Nephron (organoid): Measurements from ENCODE around the gene KHK.
A peak's percentile ranks its signal among the peaks of the same experiment; 100 is the strongest.

ENCODE experiments used
- H3K27ac Mint-ChIP-seq, 3 experiments: 2 replicates each; pipeline ENCODE4 v1.8.0; 2020; ENCODE audit warnings: mixed read lengths in 3 of 3, mild to moderate bottlenecking in 2 of 3, moderate library complexity in 1 of 3
- H3K27me3 Mint-ChIP-seq: 2 replicates; pipeline ENCODE4 v1.8.0; 2021; ENCODE audit warnings: low read depth, mild to moderate bottlenecking, moderate library complexity, mixed read lengths
- H3K36me3 Mint-ChIP-seq: 2 replicates; pipeline ENCODE4 v1.8.0; 2020; ENCODE audit warnings: low read depth, mixed read lengths
- H3K4me1 Mint-ChIP-seq: 2 replicates; pipeline ENCODE4 v1.8.0; 2020; ENCODE audit warnings: mixed read lengths
- H3K4me3 Mint-ChIP-seq, 3 experiments: 2 replicates each; pipeline ENCODE4 v1.8.0; 2020; ENCODE audit warnings: mild to moderate bottlenecking in 3 of 3, mixed read lengths in 3 of 3, moderate library complexity in 2 of 3
- H3K9me3 Mint-ChIP-seq: 2 replicates; pipeline ENCODE4 v1.8.0; 2020; ENCODE audit warnings: mixed read lengths
- TF ChIP-seq, protein P1 (sequence below), 3 experiments: fragments of 200-600 bp; sonication (generic); IDR thresholded peaks; one replicate each; pipeline ENCODE4 v1.5.0; 2021; ENCODE audit warnings: antibody characterized with exemption in 3 of 3; ENCODE audit not compliant: unreplicated experiment in 3 of 3

The KHK gene

DNA sequence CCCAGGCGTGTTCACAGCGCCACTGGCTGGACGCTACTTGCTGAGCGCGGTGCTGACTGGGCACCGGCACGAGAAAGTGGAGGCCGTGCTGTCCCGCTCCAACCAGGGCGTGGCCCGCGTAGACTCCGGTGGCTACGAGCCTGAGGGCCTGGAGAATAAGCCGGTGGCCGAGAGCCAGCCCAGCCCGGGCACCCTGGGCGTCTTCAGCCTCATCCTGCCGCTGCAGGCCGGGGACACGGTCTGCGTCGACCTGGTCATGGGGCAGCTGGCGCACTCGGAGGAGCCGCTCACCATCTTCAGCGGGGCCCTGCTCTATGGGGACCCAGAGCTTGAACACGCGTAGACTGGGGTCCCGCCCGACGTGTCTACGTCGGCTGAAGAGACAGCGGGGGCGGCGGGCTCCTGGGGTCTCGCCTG is 891 bp upstream of the KHK start:
- peak overlapping the region; percentile 73 to 84 (median 76) for H3K4me3 Mint-ChIP-seq
- peaks cover 44% of the 10 kb centered on the region for H3K4me1 Mint-ChIP-seq
- H3K36me3 Mint-ChIP-seq: peaks cover 7% of the 10 kb centered on the region
- H3K27ac Mint-ChIP-seq: peak overlapping the region; percentile 54 to 82 (median 71)
- no peaks in the 10 kb centered on the region for H3K9me3 Mint-ChIP-seq
- peaks cover 16% of the 10 kb centered on the region for H3K27me3 Mint-ChIP-seq
- TF ChIP-seq, protein P1, sequence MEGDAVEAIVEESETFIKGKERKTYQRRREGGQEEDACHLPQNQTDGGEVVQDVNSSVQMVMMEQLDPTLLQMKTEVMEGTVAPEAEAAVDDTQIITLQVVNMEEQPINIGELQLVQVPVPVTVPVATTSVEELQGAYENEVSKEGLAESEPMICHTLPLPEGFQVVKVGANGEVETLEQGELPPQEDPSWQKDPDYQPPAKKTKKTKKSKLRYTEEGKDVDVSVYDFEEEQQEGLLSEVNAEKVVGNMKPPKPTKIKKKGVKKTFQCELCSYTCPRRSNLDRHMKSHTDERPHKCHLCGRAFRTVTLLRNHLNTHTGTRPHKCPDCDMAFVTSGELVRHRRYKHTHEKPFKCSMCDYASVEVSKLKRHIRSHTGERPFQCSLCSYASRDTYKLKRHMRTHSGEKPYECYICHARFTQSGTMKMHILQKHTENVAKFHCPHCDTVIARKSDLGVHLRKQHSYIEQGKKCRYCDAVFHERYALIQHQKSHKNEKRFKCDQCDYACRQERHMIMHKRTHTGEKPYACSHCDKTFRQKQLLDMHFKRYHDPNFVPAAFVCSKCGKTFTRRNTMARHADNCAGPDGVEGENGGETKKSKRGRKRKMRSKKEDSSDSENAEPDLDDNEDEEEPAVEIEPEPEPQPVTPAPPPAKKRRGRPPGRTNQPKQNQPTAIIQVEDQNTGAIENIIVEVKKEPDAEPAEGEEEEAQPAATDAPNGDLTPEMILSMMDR (IDR thresholded peaks at IDR 0.05; ENCODE audit: unreplicated experiment in 3 of 3): peak in 1 of 3 experiments; percentile 28

DNA sequence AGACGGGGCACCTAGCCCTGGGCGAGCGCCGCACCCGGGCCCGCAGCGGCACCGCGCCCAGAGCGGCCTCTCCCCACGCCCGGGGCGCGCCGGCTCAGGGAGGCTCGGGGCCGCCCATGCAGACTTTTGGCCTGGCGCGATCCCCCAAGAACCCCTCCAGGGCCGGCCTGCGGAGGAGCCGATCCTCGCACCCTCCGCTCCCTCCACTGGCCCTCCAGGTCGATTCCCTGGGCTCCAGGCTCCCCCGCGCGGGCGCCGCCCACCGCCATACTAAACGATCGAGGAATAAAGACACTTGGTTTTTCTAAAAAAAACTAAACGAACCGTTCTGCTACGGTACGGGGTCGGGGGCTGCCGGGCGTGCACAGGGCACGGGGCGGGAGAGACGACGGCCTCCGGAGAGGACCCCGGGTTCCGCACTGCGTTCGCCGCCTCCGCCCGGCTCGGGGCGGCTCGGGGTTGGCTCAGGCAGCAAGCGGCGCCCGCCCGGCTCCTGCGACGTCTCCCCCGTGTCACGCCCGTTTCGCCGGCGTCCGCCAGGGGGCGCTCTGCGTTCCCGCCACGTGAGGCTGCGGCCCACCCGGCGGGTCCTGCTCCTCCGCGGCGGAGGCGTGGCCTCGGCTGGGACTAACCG is 365 bp upstream of the KHK start:
- Mint-ChIP-seq H3K27me3 (peaks cover 15% of the 10 kb centered on the region), H3K36me3 (peaks cover 4% of the 10 kb centered on the region), H3K27ac (peak overlapping the region in 1 of 3 experiments; percentile 67), H3K9me3 (no peaks in the 10 kb centered on the region), H3K4me3 (peak overlapping the region; percentile 84 to 87 (median 86)), H3K4me1 (peaks cover 39% of the 10 kb centered on the region)
- TF ChIP-seq, protein P1 (IDR thresholded peaks at IDR 0.05; ENCODE audit: unreplicated experiment in 3 of 3): peak; percentile 93 to 95 (median 93)

DNA sequence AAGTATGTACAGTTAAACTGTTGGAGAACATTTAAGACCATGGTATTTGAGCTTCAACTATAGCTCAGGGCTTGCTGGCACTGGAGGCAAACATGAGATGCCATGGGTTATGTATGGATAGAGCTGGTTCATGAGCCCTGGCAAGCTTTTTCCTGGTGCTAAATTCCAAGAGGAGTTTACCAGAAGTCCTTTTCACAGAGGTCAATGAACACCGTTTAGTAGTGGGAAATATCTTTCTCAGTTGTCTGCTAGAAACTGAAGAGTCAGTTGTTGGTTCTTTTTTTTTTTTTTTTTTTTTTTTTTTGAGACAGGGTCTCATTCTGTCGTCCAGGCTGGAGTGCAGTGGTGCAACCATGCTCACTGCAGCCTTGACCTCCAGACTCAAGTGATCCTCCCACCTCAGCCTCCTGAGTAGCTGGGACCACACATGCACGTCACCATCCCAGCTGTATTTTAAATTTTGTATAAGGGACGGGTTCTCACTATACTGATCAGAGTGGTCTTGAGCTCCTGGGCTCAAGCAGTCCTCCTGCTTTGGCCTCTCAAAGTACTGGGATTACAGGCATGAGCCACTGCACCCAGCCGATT is 1.3 kb downstream of the KHK start:
- Mint-ChIP-seq H3K4me1 (peaks cover 33% of the 10 kb centered on the region), H3K27me3 (peaks cover 13% of the 10 kb centered on the region), H3K36me3 (no peaks in the 10 kb centered on the region), H3K4me3 (peak overlapping the region; percentile 82 to 85 (median 84)), H3K9me3 (no peaks in the 10 kb centered on the region), H3K27ac (no peak overlapping the region)
- TF ChIP-seq, protein P1 (IDR thresholded peaks at IDR 0.05; ENCODE audit: unreplicated experiment in 3 of 3): no peak

DNA sequence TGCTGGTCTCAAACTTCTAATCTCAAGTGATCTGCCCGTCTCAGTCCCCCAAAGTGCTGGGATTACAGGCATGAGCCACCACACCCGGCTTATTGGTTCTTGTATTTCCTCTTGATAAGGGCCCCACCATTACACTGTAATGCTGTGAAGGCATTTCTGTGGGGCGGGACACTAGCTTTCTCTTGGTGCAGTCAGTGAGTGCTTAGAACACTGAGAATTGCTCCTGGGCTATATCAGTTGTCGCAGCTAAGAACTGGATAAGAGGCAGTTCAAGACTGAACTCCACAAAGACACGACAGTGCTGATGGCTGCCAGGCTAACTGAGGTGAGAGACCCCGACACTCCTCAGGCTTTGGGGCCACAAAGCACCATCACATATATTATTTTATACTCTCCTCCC is 2.1 kb downstream of the KHK start:
- Mint-ChIP-seq H3K4me1 (peaks cover 28% of the 10 kb centered on the region), H3K4me3 (peak overlapping the region; percentile 38 to 51 (median 38)), H3K36me3 (no peaks in the 10 kb centered on the region), H3K27ac (no peak overlapping the region), H3K9me3 (no peaks in the 10 kb centered on the region), H3K27me3 (peaks cover 13% of the 10 kb centered on the region)
- TF ChIP-seq, protein P1 (IDR thresholded peaks at IDR 0.05; ENCODE audit: unreplicated experiment in 3 of 3): no peak

DNA sequence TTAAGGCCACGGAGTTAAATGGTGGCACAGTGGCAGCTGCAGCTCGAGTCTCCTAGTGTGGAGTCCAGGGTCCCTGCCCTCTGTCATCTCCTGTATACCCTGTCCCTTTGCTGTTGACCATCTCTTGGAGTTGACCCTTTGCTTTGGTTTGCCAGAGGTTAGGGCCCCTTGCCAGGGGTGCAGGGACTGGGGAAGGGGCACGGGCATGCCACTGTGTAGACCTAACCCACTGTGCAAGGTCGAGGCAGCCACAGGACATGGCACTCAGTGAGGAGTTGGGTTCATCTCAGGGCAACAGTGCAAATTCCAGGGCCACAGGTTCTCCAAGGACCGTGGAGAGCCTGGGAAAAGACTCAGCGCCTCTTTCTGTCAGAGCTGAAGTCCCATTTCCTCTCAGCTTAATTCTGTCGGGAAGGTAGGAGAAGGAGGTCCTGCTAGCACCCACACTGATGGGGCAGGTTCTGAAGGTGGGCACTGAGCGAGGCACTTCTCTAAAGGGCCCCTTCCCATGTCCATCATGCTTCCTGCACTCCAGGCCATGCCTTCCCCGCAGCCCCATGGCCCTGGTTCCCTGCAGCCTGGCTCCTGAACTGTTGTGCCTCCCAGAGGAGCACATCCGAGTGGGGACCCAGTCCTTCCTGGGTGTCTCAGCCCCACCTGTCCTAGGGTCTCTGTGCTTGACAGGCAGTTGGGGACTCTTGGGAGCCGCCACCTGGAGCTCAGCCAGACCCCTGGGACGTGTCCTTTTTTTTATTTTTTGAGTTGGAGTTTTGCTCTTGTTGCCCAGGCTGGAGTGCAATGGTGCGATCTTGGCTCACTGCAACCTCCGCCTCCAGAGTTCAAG is 2.8 kb downstream of the KHK start:
- Mint-ChIP-seq H3K9me3 (no peaks in the 10 kb centered on the region), H3K27me3 (peaks cover 13% of the 10 kb centered on the region), H3K27ac (no peak overlapping the region), H3K4me1 (peaks cover 21% of the 10 kb centered on the region), H3K36me3 (no peaks in the 10 kb centered on the region), H3K4me3 (no peak overlapping the region)
- TF ChIP-seq, protein P1 (IDR thresholded peaks at IDR 0.05; ENCODE audit: unreplicated experiment in 3 of 3): no peak
